Parathyroid adenoma (tissue), 2 donors: ENCODE data around the gene PCDH9.

Experiments used
- H2AFZ ChIP-seq: fragments of 300-600 bp; sonication (generic); one replicate; pipeline ENCODE4 v1.7.0; 2017; ENCODE audit warnings: antibody characterized with exemption, mild to moderate bottlenecking
- H3K27ac ChIP-seq: fragments of 300-600 bp; sonication (generic); one replicate; pipeline ENCODE4 v1.7.0; 2017
- H3K27me3 ChIP-seq: fragments of 300-600 bp; sonication (generic); one replicate; pipeline ENCODE4 v1.7.0; 2017; ENCODE audit warnings: low read length; ENCODE audit not compliant: control insufficient read depth, insufficient read depth
- H3K36me3 ChIP-seq: fragments of 300-600 bp; sonication (generic); one replicate; pipeline ENCODE4 v1.7.0; 2017; ENCODE audit warnings: low read length; ENCODE audit not compliant: control insufficient read depth, insufficient read depth
- H3K4me1 ChIP-seq: fragments of 300-600 bp; sonication (generic); one replicate; pipeline ENCODE4 v1.7.0; 2017; ENCODE audit warnings: control low read depth
- H3K4me2 ChIP-seq: fragments of 300-600 bp; sonication (generic); one replicate; pipeline ENCODE4 v1.7.0; 2017; ENCODE audit warnings: low read length
- H3K4me3 ChIP-seq: fragments of 300-600 bp; sonication (generic); one replicate; pipeline ENCODE4 v1.7.0; 2017; ENCODE audit warnings: low read depth, low read length
- H3K79me2 ChIP-seq: fragments of 300-600 bp; sonication (generic); one replicate; pipeline ENCODE4 v1.7.0; 2017; ENCODE audit warnings: control low read depth
- H3K9ac ChIP-seq: fragments of 300-600 bp; sonication (generic); one replicate; pipeline ENCODE4 v1.7.0; 2017; ENCODE audit warnings: mild to moderate bottlenecking
- H3K9me3 ChIP-seq: fragments of 300-600 bp; sonication (generic); one replicate; pipeline ENCODE4 v1.7.0; 2017; ENCODE audit warnings: low read length; ENCODE audit not compliant: control insufficient read depth
- TF ChIP-seq, protein P1 (sequence below): fragments of 300-600 bp; sonication (generic); IDR thresholded peaks from one replicate; pipeline ENCODE4 v1.7.0; 2017; ENCODE audit warnings: antibody characterized with exemption, mild to moderate bottlenecking
- donor health status: primary hyperparathyroidism.

PCDH9 gene

DNA sequence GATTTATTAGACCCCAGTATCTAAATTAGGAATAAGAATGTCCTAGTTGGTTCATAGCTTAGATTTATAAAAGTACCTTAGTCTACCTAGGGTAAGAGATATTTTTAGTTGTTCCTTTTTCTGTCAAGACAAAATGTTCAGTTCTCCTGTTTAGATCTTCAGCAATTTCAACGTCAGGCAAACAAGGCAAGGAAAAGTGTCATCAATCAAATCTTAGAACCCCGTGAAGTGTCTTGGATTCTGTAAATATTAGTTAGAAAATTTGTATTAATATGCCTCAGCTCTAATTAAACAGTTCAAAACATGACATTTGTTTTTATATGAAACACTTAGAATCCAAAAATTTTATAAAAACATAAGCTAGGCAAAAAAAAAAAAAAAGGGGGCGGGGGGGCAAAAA lies 296.6 kb downstream of the PCDH9 start:
- Histone ChIP-seq H3K36me3 (no peaks in the 10 kb centered on the region), H2AFZ (no peak overlapping the region), H3K27ac (no peak overlapping the region)

DNA sequence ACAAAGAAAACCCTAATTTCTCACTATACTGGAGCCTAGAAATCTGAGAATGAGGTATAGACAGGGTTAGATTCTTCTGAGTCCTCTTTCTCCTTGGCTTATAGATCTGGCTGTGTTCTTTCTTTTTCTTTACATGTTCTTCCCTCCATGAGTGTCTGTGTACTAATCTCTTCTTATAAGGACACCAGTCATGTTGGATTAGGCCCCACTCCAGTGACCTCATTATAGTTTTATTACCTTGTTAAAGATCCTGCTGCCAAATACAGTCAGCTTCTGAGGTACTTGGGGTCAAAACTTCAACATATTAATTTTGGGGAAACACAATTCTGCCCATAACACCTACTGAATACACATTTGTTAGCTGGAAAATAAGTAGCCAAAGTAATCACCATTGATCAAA lies 302.6 kb downstream of the PCDH9 start:
- Histone ChIP-seq H3K9me3 (no peaks in the 10 kb centered on the region), H3K9ac (no peak overlapping the region), H3K4me2 (no peak overlapping the region), H3K36me3 (no peaks in the 10 kb centered on the region), H2AFZ (no peak overlapping the region), H3K4me1 (no peaks in the 10 kb centered on the region), H3K27me3 (no peaks in the 10 kb centered on the region), H3K4me3 (no peak overlapping the region), H3K27ac (no peak overlapping the region), H3K79me2 (no peaks in the 10 kb centered on the region)
- TF ChIP-seq, protein P1, sequence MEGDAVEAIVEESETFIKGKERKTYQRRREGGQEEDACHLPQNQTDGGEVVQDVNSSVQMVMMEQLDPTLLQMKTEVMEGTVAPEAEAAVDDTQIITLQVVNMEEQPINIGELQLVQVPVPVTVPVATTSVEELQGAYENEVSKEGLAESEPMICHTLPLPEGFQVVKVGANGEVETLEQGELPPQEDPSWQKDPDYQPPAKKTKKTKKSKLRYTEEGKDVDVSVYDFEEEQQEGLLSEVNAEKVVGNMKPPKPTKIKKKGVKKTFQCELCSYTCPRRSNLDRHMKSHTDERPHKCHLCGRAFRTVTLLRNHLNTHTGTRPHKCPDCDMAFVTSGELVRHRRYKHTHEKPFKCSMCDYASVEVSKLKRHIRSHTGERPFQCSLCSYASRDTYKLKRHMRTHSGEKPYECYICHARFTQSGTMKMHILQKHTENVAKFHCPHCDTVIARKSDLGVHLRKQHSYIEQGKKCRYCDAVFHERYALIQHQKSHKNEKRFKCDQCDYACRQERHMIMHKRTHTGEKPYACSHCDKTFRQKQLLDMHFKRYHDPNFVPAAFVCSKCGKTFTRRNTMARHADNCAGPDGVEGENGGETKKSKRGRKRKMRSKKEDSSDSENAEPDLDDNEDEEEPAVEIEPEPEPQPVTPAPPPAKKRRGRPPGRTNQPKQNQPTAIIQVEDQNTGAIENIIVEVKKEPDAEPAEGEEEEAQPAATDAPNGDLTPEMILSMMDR = no peak

More for the DNA sequence above, 296.6 kb downstream of the PCDH9 start:
- no peak overlapping the region for H3K9ac ChIP-seq
- no peak overlapping the region for H3K4me2 ChIP-seq
- no peak overlapping the region for H3K4me3 ChIP-seq
- TF ChIP-seq, protein P1 = no peak
- no peaks in the 10 kb centered on the region for H3K27me3 ChIP-seq
- no peaks in the 10 kb centered on the region for H3K9me3 ChIP-seq
- H3K4me1 ChIP-seq = no peaks in the 10 kb centered on the region
- no peaks in the 10 kb centered on the region for H3K79me2 ChIP-seq

DNA sequence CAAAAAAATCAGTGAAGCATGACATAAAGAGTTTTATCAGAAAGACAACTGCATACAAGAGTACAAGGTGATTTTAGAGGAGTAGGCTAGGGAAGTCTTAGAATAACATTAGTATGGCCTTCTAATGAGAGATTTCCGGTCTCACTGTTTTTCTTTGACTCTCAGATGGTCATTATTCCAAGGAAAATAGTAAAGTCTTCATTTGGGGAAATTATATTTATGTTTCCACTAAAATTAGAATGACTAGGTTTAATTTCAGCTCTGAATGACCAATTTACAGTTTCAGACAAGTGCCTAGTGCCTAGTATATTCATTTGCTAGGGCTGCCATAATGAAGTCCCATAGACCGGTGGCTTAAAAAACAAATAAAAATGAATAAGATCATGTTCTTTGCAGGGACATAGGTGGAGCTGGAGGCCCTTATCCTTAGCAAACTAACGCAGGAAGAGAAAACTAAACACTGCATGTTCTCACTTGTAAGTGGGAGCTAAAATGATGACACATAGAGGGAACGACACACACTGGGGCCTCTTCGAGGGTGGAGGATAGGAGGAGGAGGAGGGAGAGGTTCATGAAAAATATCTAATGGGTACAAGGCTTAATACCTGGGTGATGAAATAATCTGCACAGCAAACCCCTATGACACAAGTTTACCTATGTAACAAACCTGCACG lies 303.1 kb downstream of the PCDH9 start:
- Histone ChIP-seq H3K27me3 (no peaks in the 10 kb centered on the region), H3K79me2 (no peaks in the 10 kb centered on the region), H3K4me3 (no peak overlapping the region), H3K4me2 (no peak overlapping the region), H3K9me3 (no peaks in the 10 kb centered on the region), H3K27ac (no peak overlapping the region), H2AFZ (no peak overlapping the region), H3K9ac (no peak overlapping the region), H3K36me3 (no peaks in the 10 kb centered on the region), H3K4me1 (no peaks in the 10 kb centered on the region)
- TF ChIP-seq, protein P1 = no peak

DNA sequence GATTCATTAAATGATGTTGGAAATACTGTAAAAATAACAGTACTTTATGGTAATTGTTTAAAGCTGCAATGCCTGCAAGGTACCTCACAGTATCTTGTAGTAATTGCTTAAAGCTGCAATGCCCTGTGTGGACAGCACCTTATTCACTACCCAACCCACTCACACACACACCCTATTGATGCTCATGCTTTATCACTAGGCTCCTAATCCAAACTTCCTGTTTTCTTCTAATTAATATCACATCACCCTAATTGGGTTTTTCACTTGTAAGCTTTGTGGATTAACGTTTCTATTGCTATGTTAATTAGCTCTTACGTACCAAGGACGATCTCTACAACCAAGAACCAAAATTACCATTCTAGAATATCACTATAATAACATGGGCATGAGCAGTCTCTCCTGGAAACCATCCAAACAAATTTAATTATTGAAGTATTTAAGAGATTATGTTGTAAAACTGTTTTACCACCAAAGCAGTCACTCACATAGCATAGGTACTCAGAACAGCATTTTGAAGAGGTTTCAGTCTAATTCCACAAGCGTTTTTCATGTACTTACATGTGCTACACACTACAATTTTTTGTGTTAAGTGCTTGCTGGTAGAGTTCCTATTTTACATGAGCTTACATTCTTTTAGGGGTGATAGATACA lies 303.8 kb downstream of the PCDH9 start:
- no peak overlapping the region for H3K4me3 ChIP-seq
- H3K36me3 ChIP-seq = no peaks in the 10 kb centered on the region
- no peak overlapping the region for H3K27ac ChIP-seq
- no peaks in the 10 kb centered on the region for H3K27me3 ChIP-seq
- H3K4me2 ChIP-seq = no peak overlapping the region
- no peaks in the 10 kb centered on the region for H3K9me3 ChIP-seq
- no peak overlapping the region for H2AFZ ChIP-seq
- TF ChIP-seq, protein P1 = no peak
- no peak overlapping the region for H3K9ac ChIP-seq
- no peaks in the 10 kb centered on the region for H3K79me2 ChIP-seq
- H3K4me1 ChIP-seq = no peaks in the 10 kb centered on the region

DNA sequence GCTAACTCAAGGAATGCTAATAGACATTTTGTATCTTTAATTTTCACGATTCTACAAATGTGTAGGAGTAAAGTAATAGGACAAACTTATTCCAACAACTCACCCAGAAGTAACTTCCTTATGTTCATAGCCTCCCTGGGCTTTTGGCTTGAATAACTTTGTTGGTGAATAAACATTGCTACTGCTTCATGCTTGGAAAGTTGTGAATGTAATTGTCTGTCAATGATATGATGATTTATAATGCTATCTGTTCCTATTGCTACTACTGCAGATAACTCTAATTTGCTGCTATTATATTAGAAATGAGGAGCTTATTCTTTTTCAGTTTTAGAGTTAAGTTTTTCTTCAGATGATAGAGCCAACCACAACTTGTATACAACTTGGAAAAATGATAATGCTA lies 307.7 kb downstream of the PCDH9 start:
- Histone ChIP-seq H3K36me3 (no peaks in the 10 kb centered on the region), H3K27me3 (no peaks in the 10 kb centered on the region), H3K9ac (no peak overlapping the region), H3K4me2 (no peak overlapping the region), H3K79me2 (no peaks in the 10 kb centered on the region), H2AFZ (no peak overlapping the region), H3K4me3 (no peak overlapping the region), H3K9me3 (no peaks in the 10 kb centered on the region), H3K27ac (no peak overlapping the region), H3K4me1 (no peaks in the 10 kb centered on the region)
- TF ChIP-seq, protein P1 = no peak
